ENCODE data around the gene NDUFAF7.
"Not testable (repeated sequence)": the region's sequence is repeated elsewhere in the genome, so short reads cannot be mapped to it uniquely, and the experiment has no call there.

Gene NDUFAF7

GRCh38 chr2:37231241-37232130 lies at the start of gene NDUFAF7, which contains the start of gene CEBPZ:
TSS of gene NDUFAF7 (plus strand) at chr2:37231658. CDS start at chr2:37231706, 48 bp downstream.
TSS of gene CEBPZ (minus strand) at chr2:37231596. CDS start at chr2:37231567, 29 bp downstream.
- peak; percentile 72 for DNase-seq (ENCODE audit: low read depth)

- no peak for DNase-seq (ENCODE audit: low read depth)
These were observed 49.5 kb upstream of the NDUFAF7 start for GRCh38 chr2:37181726-37182684.

- DNase-seq (ENCODE audit: low read depth): no peak
These were observed 42.9 kb upstream of the NDUFAF7 start, which contains the start of gene SULT6B1 for GRCh38 chr2:37188570-37188969. TSS of gene SULT6B1 (minus strand) at chr2:37188670. CDS start at chr2:37188640, 30 bp downstream.

DNA sequence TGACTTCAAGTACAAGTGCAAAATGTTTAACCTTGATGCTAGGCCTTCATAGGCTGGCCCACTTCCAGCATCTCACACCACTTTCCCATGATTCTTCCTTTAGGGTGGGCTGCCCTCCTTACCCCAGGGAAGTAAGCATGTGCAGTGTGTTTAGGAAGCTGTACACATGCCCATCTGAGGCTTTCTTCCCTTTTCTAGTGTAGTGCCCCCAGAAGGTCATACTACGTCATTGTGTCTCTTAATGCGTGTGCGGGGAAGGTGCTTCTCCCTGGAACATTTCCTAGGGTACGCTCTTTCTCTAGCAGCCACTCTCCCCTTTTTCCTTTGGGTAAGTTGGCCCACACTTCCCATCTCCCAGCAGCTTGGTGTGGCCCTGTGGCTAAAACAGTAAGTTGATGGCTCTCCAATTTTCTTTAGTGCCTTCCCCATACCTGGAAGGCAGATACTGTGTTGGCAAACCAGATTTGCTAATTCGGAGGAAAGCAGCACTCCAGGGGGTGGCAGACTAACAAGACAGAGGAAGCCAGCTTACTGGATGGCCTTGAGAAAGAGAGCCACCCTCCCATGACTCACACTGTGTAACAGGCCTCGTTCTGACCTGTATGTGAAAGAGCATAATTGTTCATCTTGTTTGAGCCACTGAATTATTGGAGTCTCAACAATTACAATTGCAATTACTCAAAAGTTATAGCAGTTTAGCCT lies 41.9 kb upstream of the NDUFAF7 start:
- no peak for DNase-seq (ENCODE audit: low read depth)

- no peak for DNase-seq (ENCODE audit: low read depth)
These were observed 41.2 kb upstream of the NDUFAF7 start for GRCh38 chr2:37190290-37190689.

GRCh38 chr2:37191253-37191652 lies 40.2 kb upstream of the NDUFAF7 start:
- DNase-seq (ENCODE audit: low read depth): no peak

DNA sequence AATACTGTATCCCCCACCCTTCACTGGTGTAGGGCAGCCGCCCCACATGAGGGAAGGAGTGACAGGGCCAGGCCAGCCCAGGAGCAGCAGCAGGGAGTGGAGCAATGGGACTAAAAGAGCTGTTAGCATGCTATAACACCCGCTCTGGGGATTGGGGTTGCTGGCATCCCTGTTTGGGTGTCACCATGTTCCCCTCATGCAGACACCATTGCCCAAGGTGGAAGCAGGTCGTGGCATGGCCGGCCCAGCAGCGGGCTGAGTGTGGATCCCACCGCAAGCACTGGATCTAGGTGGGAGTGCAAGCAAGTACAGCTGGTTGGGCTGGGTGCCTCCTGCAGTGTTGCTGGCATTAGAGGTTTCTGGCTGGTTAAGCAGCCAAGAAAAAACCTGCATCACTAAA lies 39.7 kb upstream of the NDUFAF7 start:
- no peak for DNase-seq (ENCODE audit: low read depth)

DNA sequence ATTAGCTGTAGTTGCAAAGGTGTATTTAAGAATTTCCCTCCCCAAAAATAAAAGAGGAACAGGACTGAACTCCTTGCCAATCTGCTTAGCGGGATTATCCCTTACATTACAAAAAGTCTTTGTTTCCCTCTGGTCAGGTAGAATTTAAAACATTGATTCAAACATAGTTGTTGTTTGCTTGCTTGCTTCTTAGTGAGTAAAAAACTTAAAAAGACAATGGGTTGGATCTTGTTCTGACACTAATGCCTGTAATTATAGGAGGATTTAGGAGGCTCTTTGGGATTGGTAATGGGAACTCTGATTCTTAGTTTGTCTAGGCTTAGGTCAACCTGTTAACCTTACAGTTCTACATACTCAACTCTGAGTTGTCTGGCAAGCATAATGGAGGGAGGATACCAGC lies 38.9 kb upstream of the NDUFAF7 start:
- no peak for DNase-seq (ENCODE audit: low read depth)

DNA sequence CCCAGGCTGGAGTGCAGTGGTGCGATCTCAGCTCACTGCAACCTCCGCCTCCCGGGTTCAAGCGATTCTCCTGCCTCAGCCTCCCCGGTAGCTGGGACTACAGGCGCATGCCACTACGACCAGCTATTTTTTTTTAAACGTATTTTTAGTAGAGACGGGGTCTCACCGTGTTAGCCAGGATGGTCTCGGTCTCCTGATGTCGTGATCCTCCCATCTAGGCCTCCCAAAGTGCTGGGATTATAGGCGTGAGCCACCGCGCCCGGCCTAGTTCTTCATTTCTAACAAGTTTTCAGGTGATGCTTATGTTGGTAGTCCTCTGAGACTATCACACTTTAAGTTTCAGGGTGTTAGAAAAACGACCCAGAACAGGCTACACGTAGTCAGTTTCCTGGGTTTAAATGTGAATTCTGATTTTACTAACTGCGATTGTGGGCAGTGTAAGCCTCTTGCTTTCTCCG lies 35.6 kb upstream of the NDUFAF7 start:
- not testable (repeated sequence) for DNase-seq (ENCODE audit: low read depth)

DNA sequence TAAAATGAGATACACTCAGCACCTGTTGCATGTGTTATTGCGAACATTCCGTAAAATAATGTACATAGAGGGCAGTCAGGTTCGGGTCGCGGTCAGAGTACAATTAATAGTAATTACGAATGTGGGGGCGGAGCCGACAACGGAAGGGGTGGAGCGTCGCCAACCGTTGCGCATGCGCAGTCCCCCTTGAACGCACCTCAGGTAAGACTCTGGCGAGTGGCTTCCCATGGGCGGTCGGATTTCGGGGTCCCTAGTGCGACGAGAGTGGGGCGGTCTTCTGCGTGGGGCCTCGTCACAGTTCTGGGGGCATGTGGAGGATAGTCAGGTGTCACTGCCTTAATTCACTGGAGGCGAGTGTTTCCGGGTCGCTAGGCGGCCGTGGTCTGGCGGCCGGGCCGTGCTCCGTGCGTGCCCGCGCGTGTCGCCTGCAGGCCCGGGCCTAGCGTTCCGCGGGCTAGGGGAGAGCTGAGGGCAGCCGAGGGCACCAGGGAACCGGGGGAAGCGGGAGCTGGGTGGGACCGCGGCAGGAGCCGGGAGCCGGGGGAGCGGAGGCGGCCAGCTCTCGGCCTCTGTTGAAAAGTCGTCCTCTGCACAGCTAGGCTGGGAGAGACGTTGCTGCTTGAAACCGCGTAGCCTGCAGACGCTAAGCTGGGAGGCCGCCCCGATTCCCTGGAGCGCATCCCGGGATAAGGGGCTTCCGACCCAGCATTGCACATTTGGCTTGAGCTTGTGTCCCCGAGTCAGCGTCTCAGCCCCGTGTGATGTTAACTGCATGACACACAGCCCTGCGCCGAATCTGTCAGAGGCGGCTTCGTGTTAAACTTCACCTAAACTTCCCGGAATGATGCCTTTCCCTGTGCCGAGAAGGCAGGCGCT lies 34.9 kb upstream of the NDUFAF7 start, which contains the start of gene CEBPZOS:
CEBPZOS (plus strand) TSS at position 177 of the 876 bp plus-strand sequence. CDS start 3,209 bp downstream, outside the sequence.
- DNase-seq (ENCODE audit: low read depth): peak; percentile 82

DNA sequence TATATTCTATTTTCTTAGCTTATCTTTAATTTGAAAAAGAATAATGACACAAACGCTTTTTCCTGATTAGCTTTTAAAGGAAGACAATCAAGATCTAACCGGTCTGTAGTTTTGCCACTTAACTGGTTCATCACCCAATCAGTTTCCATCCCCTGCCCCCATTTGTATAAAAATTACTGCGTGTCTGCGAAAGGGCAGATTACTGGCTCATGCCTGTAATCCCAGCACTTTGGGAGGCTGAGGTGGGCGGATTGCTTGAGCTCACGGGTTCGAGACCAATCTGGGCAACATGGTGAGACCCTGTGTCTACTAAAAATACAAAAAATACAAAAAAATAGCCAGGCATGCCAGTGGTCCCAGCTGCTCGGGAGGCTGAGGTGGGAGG lies 32.8 kb upstream of the NDUFAF7 start:
- no peak for DNase-seq (ENCODE audit: low read depth)

GRCh38 chr2:37201208-37201607 lies 30.2 kb upstream of the NDUFAF7 start:
- DNase-seq (ENCODE audit: low read depth): no peak

- no peak for DNase-seq (ENCODE audit: low read depth)
These were observed 29.7 kb upstream of the NDUFAF7 start for GRCh38 chr2:37201766-37202165.

GRCh38 chr2:37203708-37204107 lies 27.8 kb upstream of the NDUFAF7 start:
- DNase-seq (ENCODE audit: low read depth): no peak

DNA sequence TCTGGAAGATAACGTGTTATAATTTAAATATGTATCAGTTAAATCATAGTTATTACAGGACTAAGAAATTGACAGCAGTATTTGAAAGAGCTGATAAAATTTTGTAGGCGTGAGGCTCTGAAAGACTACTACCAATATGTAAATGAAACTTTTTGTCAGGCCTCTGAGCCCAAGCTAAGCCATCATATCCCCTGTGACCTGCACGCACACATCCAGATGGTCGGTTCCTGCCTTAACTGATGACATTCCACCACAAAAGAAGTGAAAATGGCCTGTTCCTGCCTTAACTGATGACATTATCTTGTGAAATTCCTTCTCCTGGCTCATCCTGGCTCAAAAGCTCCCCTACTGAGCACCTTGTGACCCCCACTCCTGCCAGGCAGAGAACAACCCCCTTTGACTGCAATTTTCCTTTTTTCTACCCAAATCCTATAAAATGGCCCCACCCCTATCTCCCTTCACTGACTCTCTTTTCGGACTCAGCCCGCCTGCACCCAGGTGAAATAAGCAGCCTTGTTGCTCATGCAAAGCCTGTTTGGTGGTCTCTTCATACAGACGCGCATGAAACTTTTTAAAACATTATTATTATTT lies 26.3 kb upstream of the NDUFAF7 start:
- not testable (repeated sequence) for DNase-seq (ENCODE audit: low read depth)

- no peak for DNase-seq (ENCODE audit: low read depth)
These were observed 25.6 kb upstream of the NDUFAF7 start for GRCh38 chr2:37205689-37206341.

DNA sequence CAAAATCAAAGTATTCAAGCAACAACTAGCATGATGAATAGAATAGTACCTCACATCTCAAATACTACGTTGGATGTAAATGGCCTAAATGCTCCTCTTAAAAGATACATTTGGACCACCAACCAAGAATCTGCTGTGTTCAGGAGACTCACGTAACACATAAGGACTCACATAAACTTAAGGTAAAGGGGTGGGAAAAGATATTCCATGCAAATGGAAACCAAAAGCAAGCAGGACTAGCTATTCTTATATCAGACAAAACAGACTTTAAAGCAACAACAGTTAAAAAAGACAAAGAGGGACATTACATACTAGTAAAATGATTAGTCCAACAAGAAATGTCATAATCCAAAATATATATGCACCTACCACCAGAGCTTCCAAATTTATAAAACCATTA lies 24.7 kb upstream of the NDUFAF7 start:
- not testable (repeated sequence) for DNase-seq (ENCODE audit: low read depth)

- DNase-seq (ENCODE audit: low read depth): no peak
These were observed 20.2 kb upstream of the NDUFAF7 start for GRCh38 chr2:37211212-37211611.

DNA sequence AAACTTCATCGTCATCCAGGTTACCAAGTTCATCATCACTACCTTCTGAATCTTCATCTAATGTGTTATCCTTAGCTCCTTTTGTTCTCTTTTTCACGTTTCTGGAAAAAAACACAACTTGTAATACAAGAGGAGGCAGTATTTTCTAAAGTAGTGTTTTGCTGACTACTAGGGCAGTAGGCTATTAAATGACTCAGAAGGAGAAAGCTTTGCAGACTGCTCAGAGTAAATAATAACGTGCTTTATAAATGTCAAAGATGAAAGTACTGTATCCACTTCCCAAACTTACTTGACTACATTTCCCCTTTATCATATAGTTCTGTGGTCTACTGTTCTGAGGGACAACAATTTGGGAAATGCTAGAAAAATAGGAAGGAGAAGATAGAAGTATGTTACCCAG lies 19.5 kb upstream of the NDUFAF7 start:
- DNase-seq (ENCODE audit: low read depth): no peak

DNA sequence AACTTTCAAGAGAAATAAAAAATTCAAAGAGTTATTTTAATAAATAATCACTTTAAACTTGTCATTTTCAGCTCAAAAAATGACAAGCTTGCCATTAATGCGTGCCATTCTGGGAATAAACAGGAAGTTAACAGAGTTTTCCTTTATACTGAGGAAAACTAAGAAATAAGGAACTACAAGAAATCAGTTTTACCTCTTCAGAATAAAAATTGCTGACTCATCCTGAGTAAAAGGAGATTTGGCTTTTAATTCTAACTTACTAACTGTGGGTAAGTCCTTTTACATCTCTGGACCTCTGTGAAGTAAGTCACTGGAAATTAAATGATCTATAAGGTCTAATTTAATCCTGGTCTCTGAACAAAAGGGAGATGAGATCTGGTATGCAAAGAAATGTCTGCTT lies 16.2 kb upstream of the NDUFAF7 start:
- DNase-seq (ENCODE audit: low read depth): no peak

All from stimulated activated CD8-positive, alpha-beta memory T cell treated with anti-CD3 and anti-CD28 coated beads, Interleukin-15, amount 100 ng/mL, for 1 hour (primary cell).